Testis (tissue), 3 donors: Measurements from ENCODE around the gene PROSER3. TPM values are rescaled to one million over a fixed set of nuclear protein-coding genes. Genes with fewer than 3 reads are reported as not detected.

Experiments used
- DNase-seq: peaks from one replicate; pipeline ENCODE4 v3.0.0-alpha.2; 2019
- H3K27ac ChIP-seq, 2 donors: fragments of 200-600 bp; sonication (generic); one replicate each; pipeline ENCODE4 v1.5.1; 2019
- H3K27me3 ChIP-seq: fragments of 200-600 bp; sonication (generic); one replicate; pipeline ENCODE4 v1.5.1; 2019
- H3K36me3 ChIP-seq: fragments of 200-600 bp; sonication (generic); one replicate; pipeline ENCODE4 v1.5.1; 2017; ENCODE audit warnings: low read depth; ENCODE audit errors: missing control alignments
- H3K4me1 ChIP-seq: fragments of 200-600 bp; sonication (generic); one replicate; pipeline ENCODE4 v1.5.1; 2019
- H3K4me3 ChIP-seq, 2 donors: fragments of 200-600 bp; sonication (generic); one replicate each; pipeline ENCODE4 v1.5.1; 2017 to 2019
- H3K9me3 ChIP-seq: fragments of 200-600 bp; sonication (generic); one replicate; pipeline ENCODE4 v1.5.1; 2017
- POLR2A ChIP-seq: fragments of 450-650 bp; IDR thresholded peaks from one replicate; pipeline ENCODE4 v1.6.1; 2017; ENCODE audit warnings: antibody characterized with exemption, mild to moderate bottlenecking, moderate library complexity
- whole genome bisulfite sequencing, 2 donors: methylation state at CpG; one replicate each; pipeline ENCODE4 v1.1.5; 2018; 5-methylcytosine and 5-hydroxymethylcytosine counted together
- intact Hi-C: fragments of 100-400 bp; cut with DNase I; formaldehyde crosslinking; loops from one replicate; pipeline ENCODE4 v1.15.1; 2023; ENCODE audit warnings: low total_unique reads
- polyA plus RNA-seq: library from polyadenylated mRNA; stranded (reverse); fragments of 350-450 nt; fragmentation: Illumina TruSeq; extraction: RNeasy Lipid Tissue Mini Kit (QIAGEN cat#74804); gene quantifications from one replicate; pipeline ENCODE4 v1.2.3, GENCODE V29; 2014; ENCODE audit warnings: low read depth, low replicate concordance; ENCODE audit not compliant: insufficient read depth
- total RNA-seq, 2 donors: library from RNA; depleted of rRNA; stranded (reverse); fragments of >200 nt; gene quantifications; one replicate each; pipeline ENCODE4 v1.2.3, GENCODE V29; 2016
- TF ChIP-seq, protein P1 (sequence below), 3 experiments: fragments of 450-650 bp in 2 of 3; fragments of 200-600 bp in 1 of 3; sonication (generic) in 1 of 3; IDR thresholded peaks; one replicate each; pipeline ENCODE4 v1.5.1; 2016 to 2019; ENCODE audit warnings: antibody characterized with exemption in 3 of 3, mild to moderate bottlenecking in 2 of 3, moderate library complexity in 1 of 3

PROSER3 gene
- total and polyA plus RNA-seq, 3 donors from 2014 or later, result 48.3 to 75.9 (median 72.0) TPM

GRCh38 chr19:35780058-35780457, 22.1 kb downstream of the PROSER3 start:
- Histone ChIP-seq H3K27me3 (no peaks in the 10 kb centered on the region), H3K4me1 (peaks cover 7% of the 10 kb centered on the region), H3K36me3 (no peaks in the 10 kb centered on the region), H3K27ac (no peak overlapping the region), H3K9me3 (no peaks in the 10 kb centered on the region), H3K4me3 (no peak overlapping the region)
- WGBS, 2 donors, result 95 to 97% methylated on average over 13 to 16 of the region's 16 CpGs
- TF ChIP-seq, protein P1, sequence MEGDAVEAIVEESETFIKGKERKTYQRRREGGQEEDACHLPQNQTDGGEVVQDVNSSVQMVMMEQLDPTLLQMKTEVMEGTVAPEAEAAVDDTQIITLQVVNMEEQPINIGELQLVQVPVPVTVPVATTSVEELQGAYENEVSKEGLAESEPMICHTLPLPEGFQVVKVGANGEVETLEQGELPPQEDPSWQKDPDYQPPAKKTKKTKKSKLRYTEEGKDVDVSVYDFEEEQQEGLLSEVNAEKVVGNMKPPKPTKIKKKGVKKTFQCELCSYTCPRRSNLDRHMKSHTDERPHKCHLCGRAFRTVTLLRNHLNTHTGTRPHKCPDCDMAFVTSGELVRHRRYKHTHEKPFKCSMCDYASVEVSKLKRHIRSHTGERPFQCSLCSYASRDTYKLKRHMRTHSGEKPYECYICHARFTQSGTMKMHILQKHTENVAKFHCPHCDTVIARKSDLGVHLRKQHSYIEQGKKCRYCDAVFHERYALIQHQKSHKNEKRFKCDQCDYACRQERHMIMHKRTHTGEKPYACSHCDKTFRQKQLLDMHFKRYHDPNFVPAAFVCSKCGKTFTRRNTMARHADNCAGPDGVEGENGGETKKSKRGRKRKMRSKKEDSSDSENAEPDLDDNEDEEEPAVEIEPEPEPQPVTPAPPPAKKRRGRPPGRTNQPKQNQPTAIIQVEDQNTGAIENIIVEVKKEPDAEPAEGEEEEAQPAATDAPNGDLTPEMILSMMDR (IDR thresholded peaks at IDR 0.05), result no peak
- TF ChIP-seq POLR2A, result no peak
- DNase-seq, result no peak
- intact Hi-C loops, result no loop called here

GRCh38 chr19:35780717-35781116, 22.7 kb downstream of the PROSER3 start:
- TF ChIP-seq, protein P1 (IDR thresholded peaks at IDR 0.05), result no peak
- TF ChIP-seq POLR2A, result no peak
- intact Hi-C loops, result no loop called here
- no peak for DNase-seq
- no peak overlapping the region for H3K4me3 ChIP-seq
- H3K27me3 ChIP-seq, result no peaks in the 10 kb centered on the region
- 92 to 94% methylated on average over 19 to 20 of the region's 20 CpGs for WGBS, 2 donors
- no peak overlapping the region for H3K27ac ChIP-seq
- peaks cover 7% of the 10 kb centered on the region for H3K4me1 ChIP-seq
- H3K9me3 ChIP-seq, result no peaks in the 10 kb centered on the region
- H3K36me3 ChIP-seq, result no peaks in the 10 kb centered on the region

GRCh38 chr19:35781650-35782049, 23.7 kb downstream of the PROSER3 start:
- no peak for DNase-seq
- Histone ChIP-seq H3K27me3 (no peaks in the 10 kb centered on the region), H3K9me3 (no peaks in the 10 kb centered on the region), H3K4me1 (no peaks in the 10 kb centered on the region), H3K27ac (no peak overlapping the region), H3K4me3 (no peak overlapping the region), H3K36me3 (no peaks in the 10 kb centered on the region)
- TF ChIP-seq POLR2A, result no peak
- TF ChIP-seq, protein P1 (IDR thresholded peaks at IDR 0.05), result no peak
- 86 to 88% methylated on average over 9 of the region's 9 CpGs for WGBS, 2 donors
- intact Hi-C loops, result no loop called here

GRCh38 chr19:35782589-35782988, 24.6 kb downstream of the PROSER3 start:
- intact Hi-C loops, result no loop called here
- H3K36me3 ChIP-seq, result no peaks in the 10 kb centered on the region
- DNase-seq, result no peak
- 95 to 97% methylated on average over 10 of the region's 12 CpGs for WGBS, 2 donors
- no peaks in the 10 kb centered on the region for H3K27me3 ChIP-seq
- no peaks in the 10 kb centered on the region for H3K4me1 ChIP-seq
- H3K9me3 ChIP-seq, result no peaks in the 10 kb centered on the region
- H3K4me3 ChIP-seq, result no peak overlapping the region
- no peak overlapping the region for H3K27ac ChIP-seq
- TF ChIP-seq, protein P1 (IDR thresholded peaks at IDR 0.05), result no peak
- no peak for TF ChIP-seq POLR2A
